Common myeloid progenitor, CD34-positive (primary cell): Measurements from ENCODE around the gene GPATCH8.

Experiments
- CTCF ChIA-PET: fragments of 350-600 bp; sonication (Branson Sonifier 250); formaldehyde crosslinking; loops from one replicate; lab custom pipeline; 2021; ENCODE audit warnings: antibody characterized with exemption; lab: Charles Lee
- POLR2A ChIA-PET: fragments of 350-600 bp; sonication (Branson Sonifier 250); formaldehyde crosslinking; loops from one replicate; lab custom pipeline; 2021; ENCODE audit warnings: antibody characterized with exemption; lab: Charles Lee
- DNase-seq, 3 donors: peaks; one replicate each; pipeline versions ENCODE4 v3.0.0 to v3.0.0-alpha.2; 2013
- H3K27ac ChIP-seq, 2 experiments: 1 replicate in 1 of 2; 2 replicates in 1 of 2; pipeline ENCODE4 v1.7.0; 2013; ENCODE audit warnings: inconsistent platforms in 2 of 2, low read length in 2 of 2, mild to moderate bottlenecking in 2 of 2, low read depth in 1 of 2, moderate library complexity in 1 of 2; ENCODE audit not compliant: severe bottlenecking in 2 of 2, insufficient read depth in 1 of 2, poor library complexity in 1 of 2
- H3K27me3 ChIP-seq, 5 experiments: replicated peaks in 2 of 5; 1 replicate in 3 of 5; 2 replicates in 2 of 5; pipeline versions ENCODE4 v1.6.1 to v1.7.0; 2013; ENCODE audit warnings: low read length in 4 of 5, mild to moderate bottlenecking in 2 of 5, moderate library complexity in 2 of 5, inconsistent platforms in 1 of 5; ENCODE audit not compliant: insufficient read depth in 5 of 5, control insufficient read depth in 4 of 5
- H3K36me3 ChIP-seq, 4 experiments: 1 replicate in 2 of 4; 2 replicates in 2 of 4; pipeline versions ENCODE4 v1.6.1 to v1.7.0; 2013; ENCODE audit warnings: low read length in 3 of 4, control low read depth in 1 of 4, mild to moderate bottlenecking in 1 of 4; ENCODE audit not compliant: control insufficient read depth in 4 of 4, insufficient read depth in 4 of 4
- H3K4me1 ChIP-seq, 4 experiments: 1 replicate in 3 of 4; 2 replicates in 1 of 4; pipeline versions ENCODE4 v1.6.1 to v1.7.1; 2013; ENCODE audit warnings: low read length in 3 of 4, mild to moderate bottlenecking in 3 of 4, control low read depth in 1 of 4, inconsistent platforms in 1 of 4, moderate library complexity in 1 of 4; ENCODE audit not compliant: control insufficient read depth in 4 of 4, insufficient read depth in 4 of 4; ENCODE audit errors: control extremely low read depth in 1 of 4
- H3K4me3 ChIP-seq, 7 experiments: 1 replicate in 4 of 7; 2 replicates in 3 of 7; pipeline versions ENCODE4 v1.5.1 to v1.7.0; 2013; ENCODE audit warnings: mild to moderate bottlenecking in 7 of 7, low read length in 6 of 7, moderate library complexity in 6 of 7, inconsistent platforms in 2 of 7, low read depth in 2 of 7, control low read depth in 1 of 7; ENCODE audit not compliant: insufficient read depth in 4 of 7, control insufficient read depth in 1 of 7; ENCODE audit errors: extremely low read depth in 1 of 7
- H3K9me3 ChIP-seq, 5 experiments: 1 replicate in 4 of 5; 2 replicates in 1 of 5; pipeline versions ENCODE4 v1.6.1 to v1.7.1; 2013; ENCODE audit warnings: low read length in 4 of 5, mild to moderate bottlenecking in 2 of 5, inconsistent platforms in 1 of 5, low read depth in 1 of 5, moderate library complexity in 1 of 5; ENCODE audit not compliant: control insufficient read depth in 4 of 5, insufficient read depth in 2 of 5; ENCODE audit errors: control extremely low read depth in 1 of 5
- WGBS: methylation state at CpG from one replicate; pipeline ENCODE4 v1.1.5; 2013; ENCODE audit not compliant: insufficient coverage; 5-methylcytosine and 5-hydroxymethylcytosine counted together

The GPATCH8 gene

DNA sequence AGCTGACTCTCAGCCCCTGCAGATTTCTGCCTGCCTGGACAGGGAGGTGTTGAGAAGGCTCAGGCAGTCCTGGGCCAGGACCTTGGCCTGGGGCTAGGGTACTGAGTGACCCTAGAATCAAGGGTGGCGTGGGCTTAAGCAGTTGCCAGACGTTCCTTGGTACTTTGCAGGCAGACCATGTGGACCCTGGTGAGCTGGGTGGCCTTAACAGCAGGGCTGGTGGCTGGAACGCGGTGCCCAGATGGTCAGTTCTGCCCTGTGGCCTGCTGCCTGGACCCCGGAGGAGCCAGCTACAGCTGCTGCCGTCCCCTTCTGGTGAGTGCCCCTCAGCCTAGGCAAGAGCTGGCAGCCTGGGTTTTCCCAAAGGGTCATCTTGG lies 154.2 kb downstream of the GPATCH8 start:
- WGBS: 100% methylated on average over 5 of the region's 6 CpGs
- H3K36me3 ChIP-seq: peaks cover 0 to 33% (median 20%) of the 10 kb centered on the region in 4 experiments
- H3K4me3 ChIP-seq: no peak overlapping the region
- H3K9me3 ChIP-seq: no peaks in the 10 kb centered on the region
- POLR2A ChIA-PET: no interaction called here
- DNase-seq: no peak
- H3K4me1 ChIP-seq: peaks cover 5 to 30% (median 28%) of the 10 kb centered on the region in 4 experiments
- H3K27me3 ChIP-seq: peaks cover 0 to 4% (median 0%) of the 10 kb centered on the region in 5 experiments
- no peak overlapping the region for H3K27ac ChIP-seq
- CTCF ChIA-PET: interaction anchor here (0.9 to 10.1 kb wide), 7 partner anchors 9 to 148 kb away, joined by 4 to 84 read pairs (median 6); no protein-coding TSS in a partner anchor

DNA sequence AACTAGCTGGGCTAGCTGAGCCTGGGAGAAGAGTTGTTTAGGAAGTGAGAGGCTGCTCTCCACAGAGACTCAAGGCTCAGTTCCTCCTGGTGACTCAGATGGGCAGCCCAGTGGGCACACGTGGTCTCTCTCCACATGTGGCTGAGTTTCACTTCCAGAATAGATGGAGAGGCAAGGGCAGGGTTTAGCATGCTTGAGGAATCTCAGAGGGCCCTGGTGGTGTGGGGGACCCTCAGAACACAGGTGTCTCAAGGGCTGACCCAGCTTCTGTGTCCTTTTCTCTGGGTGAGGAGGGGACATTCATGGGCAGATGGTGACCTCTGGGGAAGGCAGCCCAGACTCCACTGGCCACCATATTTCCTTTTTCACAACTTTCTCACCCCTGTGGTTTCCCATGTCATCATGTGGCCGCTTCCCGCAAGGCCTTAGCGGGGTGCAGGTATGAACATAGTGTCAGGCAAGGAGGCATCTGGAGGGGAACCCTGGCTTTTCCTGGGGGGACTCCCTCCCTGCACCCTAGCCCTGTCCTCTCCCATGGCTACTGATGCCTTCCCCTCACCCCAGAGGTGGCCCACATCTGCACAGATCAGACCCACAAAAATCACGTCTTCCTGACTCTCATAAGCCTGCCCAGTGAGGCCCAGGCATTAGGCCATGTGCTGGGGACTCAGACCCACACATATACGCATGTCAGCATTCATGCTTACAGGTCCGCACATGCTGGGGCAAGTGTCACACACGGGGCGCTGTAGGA lies 154.8 kb downstream of the GPATCH8 start:
- H3K27me3 ChIP-seq: peaks cover 0 to 3% (median 0%) of the 10 kb centered on the region in 5 experiments

More for the DNA sequence above, 154.8 kb downstream of the GPATCH8 start:
- Histone ChIP-seq H3K27ac (no peak overlapping the region), H3K4me1 (peaks cover 5 to 30% (median 24%) of the 10 kb centered on the region in 4 experiments), H3K4me3 (no peak overlapping the region), H3K36me3 (peaks cover 0 to 33% (median 20%) of the 10 kb centered on the region in 4 experiments), H3K9me3 (no peaks in the 10 kb centered on the region)
- peak in 2 of 3 donors; percentile 63 to 66 for DNase-seq
- WGBS: 84% methylated on average over 9 of the region's 9 CpGs
- POLR2A ChIA-PET: no interaction called here
- CTCF ChIA-PET: interaction anchor here (0.9 to 10.1 kb wide), 9 partner anchors 10 to 147 kb away, joined by 3 to 84 read pairs (median 4); no protein-coding TSS in a partner anchor
